Eye (tissue), 1 donor: ENCODE results near the gene GOSR1.
"Not testable (repeated sequence)": the region's sequence is repeated elsewhere in the genome, so short reads cannot be mapped to it uniquely, and the experiment has no call there.

ENCODE experiments used
- DNase-seq: peaks from one replicate; pipeline ENCODE4 v3.0.0-alpha.2; 2015

GOSR1 gene

DNA sequence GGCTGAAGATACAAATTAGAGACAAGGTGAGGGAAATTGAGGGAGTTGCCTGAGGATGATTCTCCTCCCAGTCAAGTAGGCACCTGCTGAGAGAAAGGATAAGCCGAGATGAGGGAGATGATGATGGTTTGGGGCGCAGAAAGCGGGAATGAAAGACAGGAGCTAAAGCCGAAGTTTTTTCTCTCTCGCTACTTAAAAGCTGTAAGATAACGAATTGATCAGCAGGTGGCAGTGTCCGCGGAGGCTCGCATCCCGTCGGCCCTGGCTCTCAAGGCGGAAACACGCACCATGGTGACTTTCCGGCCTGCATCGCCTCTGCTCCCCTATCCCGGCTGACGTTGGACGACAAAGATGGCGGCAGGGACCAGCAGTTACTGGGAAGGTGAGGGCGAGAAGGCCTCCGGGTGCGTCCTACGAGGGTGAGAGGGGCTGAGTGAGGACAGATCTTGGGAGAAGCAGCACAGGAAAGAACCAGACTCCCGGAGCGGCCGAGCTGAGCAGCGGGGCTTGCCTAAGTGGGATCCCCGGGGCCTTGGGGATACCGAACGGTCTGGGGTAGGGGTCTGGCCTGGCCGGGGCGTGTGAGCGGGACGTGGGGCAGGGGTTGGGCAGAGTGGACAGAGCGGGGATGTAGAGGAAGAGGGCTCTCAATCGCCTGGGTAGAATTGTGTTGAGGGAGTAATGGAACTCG lies at the start of gene GOSR1:
TSS of gene GOSR1 (plus strand) at position 326 of the 691 bp plus-strand sequence. CDS start at position 352, 26 bp downstream.
- DNase-seq: peak; percentile 98

DNA sequence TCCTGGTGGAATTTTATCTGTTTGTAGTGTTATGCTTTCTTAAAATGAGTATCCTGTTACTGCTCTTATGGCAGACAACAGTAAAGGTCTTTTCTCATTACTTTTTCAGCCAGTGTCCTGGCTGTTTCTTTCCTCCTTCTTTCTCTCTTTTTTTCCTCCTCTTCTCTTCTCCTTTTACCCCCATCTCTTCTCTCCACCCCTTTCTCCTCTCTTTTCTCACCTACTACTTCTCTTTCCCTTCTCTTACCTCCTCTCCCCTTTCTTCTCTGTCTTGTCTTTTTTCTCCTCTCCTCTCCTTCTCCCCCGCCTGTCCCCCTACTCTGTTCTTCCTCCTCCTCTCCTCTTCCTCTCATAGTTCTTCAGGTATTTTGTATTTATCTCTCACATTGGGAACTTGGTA lies 49.6 kb upstream of the GOSR1 start:
- no peak for DNase-seq

DNA sequence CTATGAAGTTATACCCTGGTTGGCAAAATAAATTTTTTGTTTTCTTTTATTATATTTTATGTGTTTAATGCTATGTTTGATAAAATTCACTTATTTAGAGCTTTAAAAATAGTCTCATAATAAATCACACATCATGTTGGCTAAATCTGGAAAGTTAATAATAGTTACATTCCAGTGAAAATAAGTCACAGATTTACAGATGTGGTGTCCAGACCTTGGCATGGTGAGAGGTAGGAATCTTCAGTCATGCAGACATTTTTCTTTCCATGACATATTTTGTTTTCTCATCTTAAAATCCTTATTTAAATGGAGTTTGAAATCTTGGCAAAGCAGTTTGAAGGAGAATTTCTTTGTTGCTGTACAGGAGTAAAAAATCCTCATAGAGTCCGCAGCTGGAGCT lies 48.1 kb upstream of the GOSR1 start:
- DNase-seq: peak; percentile 35

DNA sequence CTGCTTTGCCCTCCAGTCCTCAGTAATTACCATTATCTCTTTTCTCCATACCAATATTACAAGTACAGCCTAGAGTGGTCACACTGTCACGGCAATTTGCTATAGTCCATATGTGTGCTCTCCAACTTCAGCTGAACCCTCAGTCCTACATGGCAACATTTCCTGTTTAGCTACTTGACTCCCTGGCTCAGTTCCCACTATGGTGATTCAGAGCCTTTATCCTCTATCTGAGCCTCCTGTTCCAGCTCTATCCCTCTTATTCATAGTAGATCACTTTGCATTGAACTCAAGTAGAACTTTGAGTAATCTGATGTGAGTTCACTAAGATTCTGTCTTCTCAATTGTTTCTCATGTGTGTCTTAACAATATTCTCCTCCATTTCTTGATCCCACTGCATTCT lies 43.7 kb upstream of the GOSR1 start:
- DNase-seq: no peak

DNA sequence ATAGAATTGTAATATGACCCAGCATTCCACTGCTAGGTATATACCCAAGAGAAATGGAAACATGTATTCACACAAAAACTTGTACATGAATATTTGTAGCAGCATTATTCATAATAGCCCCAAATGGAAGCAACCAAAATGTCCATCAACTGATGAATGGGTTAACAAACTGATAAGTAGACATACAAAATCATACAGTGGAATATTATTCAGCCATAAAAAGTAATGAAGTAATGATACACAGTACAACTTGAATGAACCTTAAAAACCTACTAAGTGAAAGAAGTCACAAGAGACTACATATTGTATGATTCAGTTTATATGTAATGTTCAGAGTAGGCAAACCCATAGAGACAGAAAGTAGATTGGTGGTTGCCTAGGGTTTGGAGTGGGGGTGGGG lies 40.5 kb upstream of the GOSR1 start:
- no peak for DNase-seq

DNA sequence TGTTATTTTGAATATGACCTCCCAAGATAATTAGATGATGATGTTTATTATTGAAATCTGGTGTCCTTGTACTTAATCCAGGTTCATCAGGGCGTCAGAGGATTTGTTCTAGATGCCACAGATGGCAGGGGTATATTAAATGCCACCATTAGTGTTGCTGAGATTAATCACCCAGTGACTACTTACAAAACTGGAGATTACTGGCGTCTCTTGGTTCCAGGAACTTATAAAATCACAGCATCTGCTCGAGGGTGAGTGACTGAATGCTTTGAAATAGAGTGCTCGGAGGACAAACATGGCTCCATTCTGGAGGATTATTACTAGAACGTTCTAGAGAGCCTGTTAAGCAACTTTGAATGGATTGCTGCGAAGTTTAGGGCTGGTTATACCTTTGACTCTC lies 33.5 kb upstream of the GOSR1 start:
- no peak for DNase-seq

DNA sequence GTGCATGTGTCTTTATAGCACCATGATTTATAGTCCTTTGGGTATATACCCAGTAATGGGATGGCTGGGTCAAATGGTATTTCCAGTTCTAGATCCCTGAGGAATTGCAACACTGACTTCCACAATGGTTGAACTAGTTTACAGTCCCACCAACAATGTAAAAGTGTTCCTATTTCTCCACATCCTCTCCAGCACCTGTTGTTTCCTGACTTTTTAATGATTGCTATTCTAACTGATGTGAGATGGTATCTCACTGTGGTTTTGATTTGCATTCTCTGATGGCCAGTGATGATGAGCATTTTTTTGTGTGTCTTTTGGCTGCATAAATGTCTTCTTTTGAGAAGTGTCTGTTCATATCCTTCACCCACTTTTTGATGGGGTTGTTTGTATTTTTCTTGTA lies 30.6 kb upstream of the GOSR1 start:
- DNase-seq: not testable (repeated sequence)

DNA sequence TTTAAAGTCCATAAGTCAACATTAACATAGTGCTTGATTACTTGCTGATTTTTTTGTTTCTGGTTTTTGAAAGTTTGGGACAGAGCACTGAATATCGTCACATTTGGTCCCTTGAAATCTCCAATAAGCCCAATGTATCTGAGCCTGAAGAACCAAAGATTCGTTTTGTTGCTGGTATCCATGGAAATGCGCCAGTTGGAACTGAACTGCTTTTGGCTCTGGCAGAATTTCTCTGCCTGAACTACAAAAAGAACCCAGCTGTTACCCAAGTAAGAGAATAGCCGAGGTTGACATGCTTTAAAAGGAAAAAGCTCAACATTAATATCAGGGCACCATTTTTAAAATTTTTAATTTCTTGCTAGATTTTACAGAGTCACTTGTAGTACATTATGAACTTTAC lies 27.7 kb upstream of the GOSR1 start:
- DNase-seq: no peak

DNA sequence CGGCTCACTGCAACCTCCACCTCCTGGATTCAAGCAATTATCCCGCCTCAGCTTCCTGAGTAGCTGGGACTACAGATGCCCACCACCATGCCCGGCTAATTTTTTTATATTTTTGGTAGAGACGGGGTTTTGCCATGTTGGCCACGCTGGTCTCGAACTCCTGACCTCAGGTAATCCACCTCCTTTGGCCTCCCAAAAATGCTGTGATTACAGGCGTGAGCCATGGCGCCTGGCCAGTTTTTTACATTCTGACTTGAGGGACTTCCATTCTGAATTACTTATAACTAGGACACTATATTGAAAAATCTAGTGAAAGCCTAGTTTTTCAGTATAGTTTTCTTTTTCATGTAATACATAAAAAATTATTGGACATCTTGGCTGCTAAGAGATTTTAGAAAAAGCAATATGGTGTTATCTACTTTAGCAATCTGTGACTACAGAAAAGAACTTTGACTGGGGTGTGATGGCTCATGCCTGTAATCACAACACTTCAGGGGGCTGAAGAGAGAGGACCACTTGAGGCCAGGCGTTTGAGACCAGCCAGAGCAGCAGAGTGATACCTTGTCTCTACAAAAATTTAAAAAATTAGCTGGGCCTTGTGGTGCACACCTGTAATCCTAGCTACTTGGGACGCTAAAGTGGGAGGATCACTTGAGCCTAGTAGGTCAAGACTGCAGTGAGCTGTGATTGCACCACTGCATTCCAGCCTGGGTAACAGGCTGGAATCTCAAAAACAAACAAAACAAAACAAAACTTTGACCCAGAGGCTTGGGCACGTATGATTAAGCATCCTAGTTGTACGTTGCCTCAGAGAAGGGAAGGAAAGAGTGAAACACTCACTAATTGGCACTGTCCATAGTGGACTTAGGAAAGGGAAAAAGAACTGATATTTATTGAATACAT lies 26.8 kb upstream of the GOSR1 start:
- no peak for DNase-seq

DNA sequence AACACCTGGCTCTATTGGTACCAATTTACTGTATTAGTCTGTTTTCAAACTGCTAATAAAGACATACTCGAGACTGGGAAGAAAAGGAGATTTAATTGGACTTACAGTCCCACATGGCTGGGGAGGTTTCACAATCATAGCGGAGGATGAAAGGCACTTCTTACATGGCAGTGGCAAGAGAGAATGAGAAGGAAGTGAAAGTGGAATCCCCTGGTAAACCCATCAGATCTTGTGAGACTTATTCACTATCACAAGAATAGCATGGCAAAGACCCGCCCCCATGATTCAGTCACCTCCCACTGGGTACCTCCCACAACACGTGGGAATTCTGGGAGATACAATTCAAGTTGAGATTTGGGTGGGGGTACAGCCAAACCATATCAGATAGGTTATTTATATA lies 22.6 kb upstream of the GOSR1 start:
- DNase-seq: no peak

DNA sequence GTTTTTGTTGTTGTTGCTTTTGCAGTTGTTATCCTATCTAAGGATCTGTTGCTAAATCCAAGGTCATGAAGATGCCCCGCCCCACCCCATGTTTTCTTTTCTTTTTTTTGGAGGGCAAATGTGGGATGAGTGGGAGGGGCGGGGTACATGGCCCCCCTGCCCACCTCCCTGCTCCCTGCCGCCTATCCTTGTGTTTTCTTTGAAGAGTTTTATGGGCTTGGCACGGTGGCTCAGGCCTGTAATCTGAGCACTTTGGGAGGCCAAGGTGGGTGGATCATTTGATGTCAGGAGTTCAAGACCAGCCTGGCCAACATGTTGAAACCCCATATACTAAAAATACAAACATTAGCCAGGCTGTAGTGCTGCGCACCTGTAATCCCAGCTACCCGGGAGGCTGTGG lies 18.8 kb upstream of the GOSR1 start:
- no peak for DNase-seq

DNA sequence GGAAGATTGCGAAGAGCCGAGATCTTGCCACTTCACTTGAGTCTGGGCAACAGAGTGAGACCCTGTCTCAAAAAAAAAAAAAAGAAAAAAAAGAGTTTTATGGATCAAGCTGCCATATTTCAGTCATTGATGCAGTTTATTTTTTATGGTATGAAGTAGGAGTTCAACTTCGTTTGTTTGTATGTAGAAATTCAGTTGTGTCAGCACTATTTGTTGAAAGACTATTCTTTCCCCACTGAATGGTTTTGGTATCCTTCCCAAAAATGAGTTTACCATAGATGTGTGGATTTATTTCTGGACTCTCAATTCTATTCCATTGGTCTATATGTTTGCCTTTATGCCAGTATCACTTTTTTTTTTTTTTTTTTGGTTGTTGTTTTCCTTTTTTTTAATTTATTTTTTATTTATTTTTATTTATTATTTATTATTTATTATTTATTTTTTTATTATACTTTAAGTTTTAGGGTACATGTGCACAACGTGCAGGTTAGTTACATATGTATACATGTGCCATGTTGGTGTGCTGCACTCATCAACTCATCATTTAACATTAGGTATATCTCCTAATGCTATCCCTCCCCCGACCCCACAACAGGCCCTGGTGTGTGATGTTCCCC lies 18.3 kb upstream of the GOSR1 start:
- not testable (repeated sequence) for DNase-seq

DNA sequence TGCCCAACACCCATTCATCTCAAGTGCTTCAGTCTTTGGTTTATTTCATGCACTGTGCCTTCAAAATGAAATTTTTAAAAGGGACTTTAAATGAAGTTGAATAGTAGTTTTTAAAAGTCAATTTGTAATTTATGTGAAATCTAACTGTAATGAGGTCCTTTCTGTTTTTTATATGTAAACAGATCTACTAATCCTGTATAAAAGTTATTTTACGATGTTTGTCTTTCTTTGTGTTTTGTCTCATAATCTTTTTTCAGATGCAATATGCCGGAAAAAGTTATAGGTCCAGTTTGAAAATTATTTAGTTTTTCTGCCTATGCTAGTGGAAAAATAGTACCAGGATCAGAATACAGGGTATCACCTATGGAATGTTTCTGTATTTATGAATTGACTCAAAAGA lies 8.7 kb upstream of the GOSR1 start:
- DNase-seq: no peak

DNA sequence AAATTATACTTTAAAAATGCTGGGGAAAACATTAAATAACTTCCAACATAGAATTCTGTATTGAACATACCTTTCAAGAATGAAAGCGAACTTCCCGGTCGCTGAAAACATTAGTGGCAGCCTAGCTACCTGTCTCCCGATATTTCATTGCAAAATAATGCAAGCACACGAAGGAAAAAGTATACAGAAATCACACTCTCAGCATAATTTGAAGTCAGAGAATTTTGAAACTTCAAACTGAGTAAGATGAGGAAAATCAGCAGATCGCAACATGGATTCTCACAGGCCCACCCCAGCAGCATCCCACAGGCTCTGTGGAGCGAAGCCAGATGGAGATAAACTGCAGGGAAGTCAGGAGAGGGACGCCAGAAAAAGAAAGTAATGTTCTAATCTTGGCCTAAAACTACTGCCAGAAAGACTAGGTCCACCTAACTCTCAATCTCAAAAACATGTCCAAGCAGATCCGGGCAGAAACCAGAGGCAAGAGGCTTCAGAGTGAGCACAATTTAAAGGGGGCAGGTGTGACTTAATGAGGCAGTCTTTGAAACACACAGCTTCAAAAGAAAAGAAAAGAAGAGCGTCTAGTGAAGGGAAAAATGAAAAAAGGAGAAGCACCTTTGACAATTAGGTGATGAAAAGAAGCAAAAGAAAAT lies 4.8 kb upstream of the GOSR1 start:
- no peak for DNase-seq

DNA sequence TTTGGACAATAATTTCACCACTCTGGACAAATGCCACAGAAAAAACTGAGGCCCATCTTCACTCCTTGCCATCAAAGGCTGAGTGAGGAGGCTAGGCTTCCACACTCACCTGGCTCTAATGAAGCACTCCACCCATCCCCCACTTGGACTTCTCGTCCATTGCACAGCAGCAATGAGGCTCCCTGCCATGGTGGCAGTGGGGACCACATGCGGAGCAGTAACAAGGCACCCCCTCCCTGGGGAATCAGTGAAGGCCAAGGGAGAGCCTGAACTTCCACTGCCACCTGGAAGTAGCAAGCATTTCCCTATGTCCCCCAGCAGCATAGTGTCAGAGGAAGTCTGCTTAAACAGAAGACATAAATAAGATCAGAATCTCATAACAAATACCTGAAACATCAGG lies 2.0 kb upstream of the GOSR1 start:
- DNase-seq: no peak

DNA sequence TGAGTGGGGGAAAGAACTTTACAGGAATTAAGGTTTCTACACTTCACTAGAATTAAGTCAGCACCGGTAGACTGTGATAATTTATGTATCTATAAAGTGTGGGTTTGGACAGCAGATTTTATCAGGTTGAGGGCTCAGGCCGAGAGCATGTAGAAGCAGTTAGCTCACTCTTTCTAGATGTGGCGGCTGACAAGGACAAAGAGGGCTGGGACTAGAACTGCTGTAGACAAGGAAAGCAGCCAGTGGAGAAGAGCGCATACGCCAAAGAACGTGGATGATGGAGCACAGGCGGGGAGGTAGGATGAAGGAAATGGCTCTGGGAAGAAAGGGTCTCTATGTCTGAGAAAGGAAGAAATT lies 504 bp upstream of the GOSR1 start:
- DNase-seq: no peak

DNA sequence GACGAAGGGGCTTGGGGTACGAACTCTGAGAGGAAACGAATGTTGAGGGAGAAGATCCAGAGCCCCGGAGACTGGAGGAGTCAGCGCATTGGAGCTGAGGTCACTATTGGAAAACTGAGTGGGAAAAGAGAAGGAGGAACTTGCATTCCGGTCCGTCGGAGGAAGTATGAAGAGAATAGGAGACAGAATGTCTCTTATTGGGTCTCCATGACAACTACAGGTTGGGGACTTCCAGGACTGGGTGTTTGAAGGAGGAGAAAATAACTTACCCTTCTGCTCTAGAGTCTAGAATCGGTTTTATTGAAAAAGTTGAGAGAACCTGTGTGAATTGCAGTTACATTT lies 537 bp downstream of the GOSR1 start:
- DNase-seq: no peak

DNA sequence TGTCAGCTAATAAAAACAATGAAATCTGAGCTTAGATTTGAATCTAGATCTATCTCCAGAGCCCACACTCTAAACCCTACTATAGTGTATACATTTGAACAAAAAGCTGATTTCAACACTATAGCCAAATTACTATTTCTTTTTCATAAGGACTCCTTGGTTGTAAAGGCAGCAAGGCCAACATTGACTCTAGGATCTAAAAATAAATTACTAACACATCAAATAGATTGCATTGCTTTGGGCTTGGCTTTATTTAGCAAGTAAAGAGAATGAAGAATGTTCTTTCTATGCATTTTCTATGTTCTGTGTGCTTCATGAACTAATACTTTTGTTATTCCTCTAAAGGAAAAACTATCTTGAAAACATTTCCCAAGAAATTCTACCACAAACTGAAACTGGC lies 5.3 kb downstream of the GOSR1 start:
- DNase-seq: no peak

DNA sequence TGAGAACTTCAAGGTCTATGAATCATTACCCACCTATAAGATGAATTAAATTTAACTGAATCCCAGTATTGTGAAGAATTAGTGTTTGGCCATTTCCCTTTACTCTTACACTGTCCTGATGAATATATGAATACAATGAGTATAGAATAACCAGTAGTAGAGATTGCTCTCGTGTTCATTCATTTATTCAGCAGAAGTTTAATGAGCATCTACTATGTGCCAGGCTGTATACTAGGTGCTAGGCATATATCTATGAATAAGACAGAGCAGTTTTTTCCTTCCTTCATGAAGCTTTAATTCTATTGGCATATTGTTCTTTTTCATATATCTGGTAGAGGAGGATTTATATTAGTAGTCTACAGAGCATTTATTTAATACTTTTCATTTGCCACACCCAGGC lies 6.0 kb downstream of the GOSR1 start:
- no peak for DNase-seq

DNA sequence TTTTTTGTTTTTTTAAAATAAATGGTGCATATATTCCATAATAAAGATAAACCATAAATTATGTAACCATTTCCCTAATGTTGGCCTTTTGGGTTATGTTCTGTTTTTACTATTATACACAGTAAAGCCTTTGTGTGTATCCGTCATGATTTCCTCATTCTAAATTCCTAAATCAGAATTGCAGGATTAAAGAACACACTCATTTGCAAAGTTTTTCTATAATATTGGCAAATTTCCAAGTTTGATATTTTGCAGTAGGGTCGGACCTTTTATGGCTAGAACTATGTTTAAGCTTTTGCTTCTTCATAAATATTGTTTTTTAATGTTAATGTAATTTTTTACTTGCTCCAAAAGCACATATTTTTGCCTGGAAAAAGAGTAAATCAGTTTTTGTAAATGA lies 16.6 kb downstream of the GOSR1 start:
- no peak for DNase-seq

DNA sequence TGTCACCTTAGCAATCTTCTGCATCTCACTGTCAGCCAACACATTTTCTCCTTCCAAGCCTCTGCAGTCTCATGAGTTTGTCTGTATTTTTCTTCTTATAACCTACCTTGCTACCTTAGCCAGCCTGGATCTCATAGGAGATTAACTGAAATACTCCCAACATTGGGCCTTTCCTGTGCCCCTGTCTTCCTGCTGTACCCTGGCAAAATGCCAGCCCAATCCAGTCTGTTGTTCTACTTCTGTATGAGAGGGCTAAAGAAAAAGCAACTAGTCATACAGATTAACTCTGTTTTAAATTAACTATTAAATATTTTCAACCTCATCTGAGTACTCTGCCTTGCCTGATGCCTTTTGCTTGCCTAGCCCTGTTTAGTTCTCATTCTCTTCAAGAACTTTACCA lies 18.4 kb downstream of the GOSR1 start:
- no peak for DNase-seq

DNA sequence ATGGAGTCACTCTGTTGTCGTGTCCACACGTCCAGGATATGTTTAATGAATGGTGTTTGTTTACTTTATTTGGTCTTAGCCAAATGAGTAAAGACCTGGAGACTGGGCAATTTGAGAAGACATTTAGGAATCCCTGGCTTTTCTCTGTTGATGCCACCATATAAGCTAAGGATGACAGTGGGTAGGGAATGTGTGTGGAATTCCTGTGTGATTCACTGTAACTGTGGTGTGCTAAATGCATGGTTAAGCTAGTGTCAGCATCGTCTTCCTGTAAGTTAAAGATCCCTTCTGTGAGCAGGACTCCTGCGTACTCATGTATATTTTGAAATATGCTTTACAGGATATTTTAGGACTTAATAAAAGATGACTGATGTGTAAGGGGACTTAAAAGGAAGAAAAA lies 26.4 kb downstream of the GOSR1 start:
- no peak for DNase-seq

DNA sequence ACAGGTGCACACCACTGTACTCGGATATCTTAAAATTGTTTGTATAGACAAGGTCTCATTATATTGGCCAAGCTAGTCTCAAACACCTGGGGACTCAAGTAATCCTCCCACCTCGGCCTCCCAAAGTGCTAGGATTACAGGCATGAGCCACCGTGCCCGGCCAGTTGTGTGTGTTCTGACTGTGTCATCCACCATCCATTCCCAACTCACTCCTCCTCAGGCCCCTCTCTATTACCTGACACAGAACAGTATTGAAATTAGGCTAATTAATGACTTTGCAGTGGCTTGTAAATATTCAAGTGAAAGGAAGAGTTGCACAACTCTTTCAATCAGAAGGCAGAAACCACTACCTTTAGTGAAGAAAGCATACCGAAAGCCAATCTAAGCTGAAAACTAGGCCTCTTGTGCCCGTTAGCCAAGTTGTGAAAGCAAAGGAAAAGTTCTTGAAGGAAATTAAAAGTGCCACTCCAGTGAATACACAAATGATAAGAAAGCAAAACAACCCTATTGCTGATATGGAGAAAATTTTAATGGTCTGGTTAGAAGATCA lies 28.7 kb downstream of the GOSR1 start:
- no peak for DNase-seq
